K562 (cell line): Measurements from ENCODE around the gene ATAD3C. TPM values are rescaled to one million over a fixed set of nuclear protein-coding genes. Genes with fewer than 3 reads are reported as not detected.

Source experiments
- BCOR ChIP-seq: fragments of 450-650 bp; IDR thresholded peaks from 2 replicates; pipeline ENCODE4 v1.6.1; 2016
- CHD2 ChIP-seq: IDR thresholded peaks from 2 replicates; pipeline ENCODE4 v1.6.1; 2011; ENCODE audit warnings: low read depth, low read length
- CREB3L1 ChIP-seq: fragments of 450-650 bp; IDR thresholded peaks from 2 replicates; pipeline ENCODE4 v1.6.1; 2014; ENCODE audit warnings: low read depth, mild to moderate bottlenecking, moderate library complexity, borderline replicate concordance
- EGR1 ChIP-seq: fragments of 450-650 bp; conservative IDR thresholded peaks from 2 replicates; pipeline ENCODE4 v1.6.1; 2017; ENCODE audit warnings: mild to moderate bottlenecking
- FOXP4 ChIP-seq: sonication (generic); formaldehyde crosslinking; IDR thresholded peaks from 2 replicates; pipeline ENCODE4 v1.8.0; 2022; ENCODE audit warnings: mild to moderate bottlenecking, missing genetic modification reagents, borderline replicate concordance
- GATAD2B ChIP-seq: fragments of 450-650 bp; IDR thresholded peaks from 2 replicates; pipeline ENCODE4 v1.6.1; 2017; ENCODE audit warnings: mild to moderate bottlenecking, borderline replicate concordance
- HDAC1 ChIP-seq, 2 experiments: fragments of 450-650 bp; IDR thresholded peaks; 2 replicates each; pipeline ENCODE4 v1.6.1; 2016 to 2017; ENCODE audit warnings: inconsistent platforms in 1 of 2, mild to moderate bottlenecking in 1 of 2, moderate library complexity in 1 of 2
- KDM1A ChIP-seq, 2 experiments: fragments of 450-650 bp; IDR thresholded peaks; 2 replicates each; pipeline ENCODE4 v1.6.1; 2016; ENCODE audit warnings: mild to moderate bottlenecking in 2 of 2
- PCBP1 ChIP-seq: fragments of 200-400 bp; formaldehyde crosslinking; IDR thresholded peaks from 2 replicates; pipeline ENCODE4 v1.6.1; 2018; ENCODE audit warnings: mild to moderate bottlenecking, low read depth, low read length; ENCODE audit not compliant: poor library complexity, severe bottlenecking
- REST ChIP-seq, 2 experiments: fragments of 450-650 bp; formaldehyde crosslinking in 1 of 2; IDR thresholded peaks; 2 replicates each; pipeline versions ENCODE4 v1.4.0 to v1.6.1; 2014 to 2020; ENCODE audit warnings: mild to moderate bottlenecking in 2 of 2, borderline replicate concordance in 1 of 2, low read depth in 1 of 2
- SIRT6 ChIP-seq: IDR thresholded peaks from one replicate; pipeline ENCODE4 v1.6.1; 2012; ENCODE audit warnings: low read depth, mild to moderate bottlenecking, control low read depth, inconsistent platforms, low read length, moderate library complexity
- SMAD3 ChIP-seq: fragments of 450-650 bp; formaldehyde crosslinking; conservative IDR thresholded peaks from 2 replicates; pipeline ENCODE4 v1.4.0; 2020; ENCODE audit warnings: mild to moderate bottlenecking
- SMARCA4 ChIP-seq: fragments of 450-650 bp; IDR thresholded peaks from 2 replicates; pipeline ENCODE4 v1.6.1; 2016
- TCF7L2 ChIP-seq: fragments of 150-350 bp; IDR thresholded peaks from 2 replicates; pipeline ENCODE4 v1.6.1; 2016; ENCODE audit warnings: low read depth, mild to moderate bottlenecking, low read length, moderate library complexity
- TCFL5 ChIP-seq: fragments of 250-450 bp; sonication (Bioruptor Pico); conservative IDR thresholded peaks from 2 replicates; pipeline ENCODE4 v1.6.1; 2021; ENCODE audit warnings: mild to moderate bottlenecking, moderate library complexity, matching md5 sums
- ZNF316 ChIP-seq: fragments of 450-650 bp; IDR thresholded peaks from 2 replicates; pipeline ENCODE4 v1.6.1; 2016
- ZNF589 ChIP-seq: fragments of 200-800 bp; sonication (Bioruptor generic); IDR thresholded peaks from 2 replicates; pipeline ENCODE4 v1.6.1; 2016; ENCODE audit warnings: low read depth, missing genetic modification characterization, missing compliant biosample characterization
- ZSCAN29 ChIP-seq: fragments of 450-650 bp; IDR thresholded peaks from 2 replicates; pipeline ENCODE4 v1.6.1; 2017
- polyA plus RNA-seq, 8 experiments: library from polyadenylated mRNA; depleted of rRNA in 4 of 8; stranded (reverse) in 5 of 8; unstranded in 3 of 8; fragments of >200 nt; fragmentation: Nextera tagmentation in 2 of 8; fragmentation: Illumina TruSeq in 1 of 8; extraction: Ambion mirVana in 2 of 8; extraction: Trizol in 1 of 8; gene quantifications; 2 replicates each; pipeline versions ENCODE4 v1.2.1 to v1.2.3, GENCODE V29; 2011 to 2014; ENCODE audit warnings: inconsistent platforms in 1 of 8, missing spikeins in 1 of 8
- total RNA-seq, 7 experiments: library from RNA; depleted of rRNA in 6 of 7; stranded (reverse); fragments of >200 nt in 6 of 7; fragmentation: Illumina TruSeq in 2 of 7; extraction: Trizol in 2 of 7; gene quantifications; 2 replicates each; pipeline versions ENCODE4 v1.2.1 to v1.2.3, GENCODE V29; 2011 to 2021; ENCODE audit warnings: low replicate concordance in 1 of 7

Gene ATAD3C
- total and polyA plus RNA-seq, 9 of the 15 experiments (the other 6 are each of a cell fraction or from before 2014, with no cell fraction given) = 0.03 to 0.18 TPM; not detected in 7

GRCh38 chr1:1427106-1427819, 22.2 kb upstream of the ATAD3C start (continued):
- TF ChIP-seq REST (IDR thresholded peaks at IDR 0.05; ENCODE audit: borderline replicate concordance) (no peak), REST (CRISPR knock-in tag; IDR thresholded peaks at IDR 0.05; ENCODE audit: low read depth) (no peak), GATAD2B (peak; percentile 27; the same call in 1 of the 2 replicates), PCBP1 (peak; percentile 39), CHD2 (peak; percentile 35; the same call in 1 of the 2 replicates), FOXP4 (no peak), ZNF316 (no peak), SMARCA4 (no peak), ZSCAN29 (no peak), CREB3L1 (no peak), TCFL5 (CRISPR knock-in tag) (no peak), TCF7L2 (no peak), EGR1 (peak; percentile 67), ZNF589 (no peak), BCOR (no peak), KDM1A (IDR thresholded peaks at IDR 0.05) (peak in 1 of 2 experiments; percentile 51; a peak in 2 of 4 replicates), SMAD3 (CRISPR knock-in tag) (no peak), SIRT6 (no peak), HDAC1 (IDR thresholded peaks at IDR 0.05) (peak in 1 of 2 experiments; percentile 57; a peak in 1 of 4 replicates)
